ENCODE data around the gene KRT14.

GRCh38 chr17:41579484-41580243 lies 7.0 kb downstream of the KRT14 start:
- TF ChIP-seq CTCF (conservative IDR thresholded peaks at IDR 0.05; ENCODE audit: low read depth in 2 of 2) (peak; percentile 74 to 84), STAT1 (IDR thresholded peaks at IDR 0.05; ENCODE audit: unreplicated experiment) (no peak)
